Activated CD4-positive, alpha-beta memory T cell treated with anti-CD3 and anti-CD28 coated beads for 36 hours (primary cell): Measurements from ENCODE around the gene RFWD3. TPM values are rescaled to one million over a fixed set of nuclear protein-coding genes. Genes with fewer than 3 reads are reported as not detected.
"Not testable (repeated sequence)": the region's sequence is repeated elsewhere in the genome, so short reads cannot be mapped to it uniquely, and the experiment has no call there.

Experiments used
- CTCF ChIA-PET: fragments of 350-600 bp; sonication (Branson Sonifier 250); formaldehyde crosslinking; loops from one replicate; lab custom pipeline; 2021; ENCODE audit warnings: antibody characterized with exemption, inconsistent platforms; lab: Charles Lee
- POLR2A ChIA-PET: fragments of 350-600 bp; sonication (Branson Sonifier 250); formaldehyde crosslinking; loops from one replicate; lab custom pipeline; 2021; ENCODE audit warnings: antibody characterized with exemption; lab: Charles Lee
- DNase-seq: peaks from one replicate; pipeline ENCODE4 v3.0.0-alpha.2; 2020
- H3K27ac Mint-ChIP-seq: one replicate; pipeline ENCODE4 v1.8.0; 2021; ENCODE audit warnings: mixed read lengths
- H3K27me3 Mint-ChIP-seq: one replicate; pipeline ENCODE4 v1.8.0; 2021; ENCODE audit warnings: mixed read lengths
- H3K36me3 Mint-ChIP-seq: one replicate; pipeline ENCODE4 v1.8.0; 2021; ENCODE audit warnings: mixed read lengths
- H3K4me1 Mint-ChIP-seq: one replicate; pipeline ENCODE4 v1.8.0; 2021; ENCODE audit warnings: low read depth, mixed read lengths
- H3K4me3 Mint-ChIP-seq: one replicate; pipeline ENCODE4 v1.8.0; 2021; ENCODE audit warnings: mild to moderate bottlenecking, mixed read lengths
- H3K9me3 Mint-ChIP-seq: one replicate; pipeline ENCODE4 v1.8.0; 2021; ENCODE audit warnings: mixed read lengths
- intact Hi-C: fragments of 100-400 bp; cut with micrococcal nuclease; formaldehyde crosslinking; loops from one replicate; pipeline ENCODE4 v1.15.1; 2023
- total RNA-seq, 2 experiments: library from RNA; stranded (reverse); gene quantifications; one replicate each; pipeline ENCODE4 v1.2.3, GENCODE V29; 2021

RFWD3 gene
- total RNA-seq, 2 experiments from 2014 or later: 95.3 to 109 TPM

DNA sequence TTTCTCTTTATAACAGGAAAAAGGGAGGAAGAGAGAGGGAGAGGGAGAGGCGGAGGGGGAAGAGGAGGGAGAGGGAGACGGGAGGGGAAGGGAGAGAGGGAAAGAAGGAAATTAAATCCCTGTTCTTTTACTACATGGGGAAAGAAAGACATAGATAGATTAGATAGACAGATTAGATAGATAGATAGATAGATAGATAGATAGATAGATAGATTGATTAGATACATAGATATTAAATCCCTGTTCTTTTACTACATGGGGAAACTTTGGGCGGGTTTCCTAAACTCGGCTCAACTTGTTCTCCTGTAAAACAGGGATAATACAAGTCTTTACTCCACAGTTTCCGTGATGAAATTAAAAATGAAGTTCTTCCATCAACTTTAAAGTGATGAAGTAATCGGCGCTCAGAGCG, 661 bp downstream of the RFWD3 start:
- H3K9me3 Mint-ChIP-seq: no peaks in the 10 kb centered on the region
- intact Hi-C loops: loop anchor here (1.0 to 10.0 kb wide), 4 partner anchors 39 to 2001 kb away; partner anchors contain the start of genes GLG1, KARS1 and TERF2IP
- ChIA-PET POLR2A (interaction anchor here (1.0 to 4.3 kb wide), 9 partner anchors 9 to 444 kb away, joined by 3 to 43 read pairs (median 6); partner anchors contain the start of genes GLG1, MLKL and PSMD7), CTCF (interaction anchor here (1.2 kb wide), 1 partner anchor 11 kb away, joined by 5 read pairs; no protein-coding TSS in a partner anchor)
- peaks cover 40% of the 10 kb centered on the region for H3K36me3 Mint-ChIP-seq
- H3K4me3 Mint-ChIP-seq: peak overlapping the region; percentile 85
- H3K27ac Mint-ChIP-seq: peak overlapping the region; percentile 91
- no peak for DNase-seq
- peaks cover 43% of the 10 kb centered on the region for H3K4me1 Mint-ChIP-seq
- H3K27me3 Mint-ChIP-seq: no peaks in the 10 kb centered on the region

- no peak overlapping the region for H3K4me3 Mint-ChIP-seq
- intact Hi-C loops: loop anchor here (10.0 kb wide), 1 partner anchor 1996 kb away; no protein-coding TSS in a partner anchor
Measured at GRCh38 chr16:74661064-74661463, 5.6 kb downstream of the RFWD3 start.

GRCh38 chr16:74660383-74660782, 6.3 kb downstream of the RFWD3 start:
- ChIA-PET POLR2A (no interaction called here), CTCF (interaction anchor here (1.2 kb wide), 1 partner anchor 9 kb away, joined by 5 read pairs; no protein-coding TSS in a partner anchor)
- H3K27me3 Mint-ChIP-seq: no peaks in the 10 kb centered on the region
- no peak overlapping the region for H3K4me3 Mint-ChIP-seq
- DNase-seq: no peak
- no peak overlapping the region for H3K27ac Mint-ChIP-seq
- no peaks in the 10 kb centered on the region for H3K9me3 Mint-ChIP-seq
- intact Hi-C loops: loop anchor here (10.0 kb wide), 1 partner anchor 1996 kb away; no protein-coding TSS in a partner anchor
- H3K36me3 Mint-ChIP-seq: peaks cover 83% of the 10 kb centered on the region
- peaks cover 79% of the 10 kb centered on the region for H3K4me1 Mint-ChIP-seq

More at GRCh38 chr16:74661064-74661463, 5.6 kb downstream of the RFWD3 start:
- CTCF ChIA-PET: interaction anchor here (0.6 kb wide), 1 partner anchor 22 kb away, joined by 4 read pairs; no protein-coding TSS in a partner anchor
- no peak overlapping the region for H3K27ac Mint-ChIP-seq
- POLR2A ChIA-PET: interaction anchor here (1.0 kb wide), 1 partner anchor 35 kb away, joined by 4 read pairs; no protein-coding TSS in a partner anchor
- peaks cover 74% of the 10 kb centered on the region for H3K4me1 Mint-ChIP-seq
- no peaks in the 10 kb centered on the region for H3K9me3 Mint-ChIP-seq
- H3K27me3 Mint-ChIP-seq: no peaks in the 10 kb centered on the region
- DNase-seq: no peak
- peaks cover 79% of the 10 kb centered on the region for H3K36me3 Mint-ChIP-seq

DNA sequence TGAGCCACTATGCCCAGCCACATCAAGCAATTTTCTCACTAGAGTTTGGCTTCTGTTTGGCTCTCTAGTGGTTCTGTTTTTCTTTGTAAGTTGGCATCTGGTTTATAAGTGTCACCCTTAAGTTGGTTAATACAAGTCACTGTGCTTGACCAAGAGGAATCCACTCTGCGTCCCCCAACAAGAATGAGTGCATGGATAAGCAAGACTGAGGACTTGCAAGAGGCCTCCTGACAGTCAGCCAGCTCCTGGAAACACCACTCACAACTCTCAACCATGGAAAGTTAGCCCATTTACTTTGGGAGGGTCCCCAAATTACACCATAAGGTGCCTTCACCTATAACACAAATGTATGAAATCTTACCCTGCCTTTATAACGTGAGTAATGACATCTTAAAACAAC, 7.6 kb downstream of the RFWD3 start:
- intact Hi-C loops: no loop called here
- peak overlapping the region; percentile 8 for H3K4me3 Mint-ChIP-seq
- CTCF ChIA-PET: no interaction called here

DNA sequence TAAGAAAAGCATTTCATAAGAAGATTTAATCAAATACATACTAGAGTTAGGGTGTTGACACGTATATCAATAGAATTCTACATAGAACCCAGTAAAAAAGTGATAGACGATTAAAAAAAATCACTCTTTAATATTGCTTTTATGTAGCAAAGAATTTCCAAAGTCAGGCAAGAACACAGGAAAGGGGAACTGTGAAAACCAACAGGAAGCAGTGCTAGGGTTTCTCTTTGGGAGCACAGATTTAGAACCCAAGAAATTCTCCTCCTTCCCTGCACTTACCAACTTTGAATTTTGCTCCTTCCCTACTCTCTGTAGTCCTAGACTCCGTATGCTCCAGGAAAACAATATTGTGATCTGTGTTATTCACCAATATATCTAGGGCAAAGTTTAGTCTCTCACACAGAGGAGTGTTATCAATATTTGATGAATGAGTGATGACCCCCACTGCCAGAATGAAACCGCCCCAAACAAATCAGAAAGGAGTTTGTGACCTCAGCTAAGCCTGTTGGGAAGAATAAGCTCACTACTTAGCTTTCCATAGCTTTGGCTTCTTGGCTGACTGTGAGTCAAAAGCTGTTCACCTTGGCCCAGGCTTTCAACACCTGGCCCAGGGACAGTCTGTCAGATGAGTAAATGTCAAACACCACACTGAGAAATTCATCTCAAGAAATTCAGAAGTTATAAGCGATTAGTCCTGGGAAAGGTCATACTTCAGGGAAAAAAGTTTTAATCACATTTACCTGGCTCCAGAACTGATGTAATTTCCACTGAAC, 8.6 kb downstream of the RFWD3 start:
- CTCF ChIA-PET: no interaction called here
- H3K4me1 Mint-ChIP-seq: peaks cover 73% of the 10 kb centered on the region
- intact Hi-C loops: no loop called here
- peak overlapping the region; percentile 29 for H3K27ac Mint-ChIP-seq
- POLR2A ChIA-PET: interaction anchor here (0.6 to 1.2 kb wide), 2 partner anchors 9 to 363 kb away, joined by 3 read pairs; partner anchors contain the start of gene RFWD3
- H3K36me3 Mint-ChIP-seq: peaks cover 64% of the 10 kb centered on the region
- H3K27me3 Mint-ChIP-seq: no peaks in the 10 kb centered on the region
- H3K4me3 Mint-ChIP-seq: no peak overlapping the region
- no peak for DNase-seq
- H3K9me3 Mint-ChIP-seq: no peaks in the 10 kb centered on the region

More for the DNA sequence above, 7.6 kb downstream of the RFWD3 start:
- DNase-seq: no peak
- Mint-ChIP-seq H3K27me3 (no peaks in the 10 kb centered on the region), H3K27ac (no peak overlapping the region), H3K36me3 (peaks cover 70% of the 10 kb centered on the region), H3K4me1 (peaks cover 80% of the 10 kb centered on the region), H3K9me3 (no peaks in the 10 kb centered on the region)
- POLR2A ChIA-PET: no interaction called here

GRCh38 chr16:74654536-74655050, 12.1 kb downstream of the RFWD3 start:
- H3K9me3 Mint-ChIP-seq: no peaks in the 10 kb centered on the region
- peaks cover 57% of the 10 kb centered on the region for H3K4me1 Mint-ChIP-seq
- H3K4me3 Mint-ChIP-seq: no peak overlapping the region
- no peak overlapping the region for H3K27ac Mint-ChIP-seq
- intact Hi-C loops: no loop called here
- no peaks in the 10 kb centered on the region for H3K27me3 Mint-ChIP-seq
- ChIA-PET POLR2A (interaction anchor here (1.7 kb wide), 1 partner anchor 12 kb away, joined by 5 read pairs; the partner anchor contains the start of gene RFWD3), CTCF (interaction anchor here (0.9 to 1.5 kb wide), 3 partner anchors 9 to 32 kb away, joined by 3 to 5 read pairs (median 4); partner anchors contain the start of gene RFWD3)
- DNase-seq: no peak
- peaks cover 55% of the 10 kb centered on the region for H3K36me3 Mint-ChIP-seq

DNA sequence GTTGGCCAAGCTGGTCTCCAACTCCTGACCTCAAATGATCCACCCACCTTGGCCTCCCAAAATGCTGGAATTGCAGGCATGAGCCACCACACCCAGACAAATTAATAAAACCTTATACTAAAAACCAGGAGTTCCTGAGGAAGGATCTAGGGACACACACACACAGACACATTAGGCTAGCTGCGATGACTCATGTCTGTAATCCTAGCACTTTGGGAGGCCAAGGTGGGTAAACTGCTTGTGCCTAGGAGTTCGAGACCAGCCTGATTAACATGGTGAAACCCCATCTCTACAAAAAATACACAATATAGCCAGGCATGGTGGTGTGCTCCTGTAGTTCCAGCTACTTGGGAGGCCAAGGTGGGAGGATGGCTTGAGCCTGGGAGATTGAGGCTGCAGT, 13.8 kb downstream of the RFWD3 start:
- H3K4me3 Mint-ChIP-seq, DNase-seq, H3K27ac Mint-ChIP-seq, intact Hi-C loops, H3K27me3 Mint-ChIP-seq, H3K9me3 Mint-ChIP-seq: not testable (repeated sequence)
- Mint-ChIP-seq H3K36me3 (peaks cover 52% of the 10 kb centered on the region), H3K4me1 (peaks cover 42% of the 10 kb centered on the region)
- ChIA-PET POLR2A (interaction anchor here (2.2 kb wide), 1 partner anchor 12 kb away, joined by 9 read pairs; no protein-coding TSS in a partner anchor), CTCF (interaction anchor here (0.6 to 2.0 kb wide), 3 partner anchors 11 to 172 kb away, joined by 3 to 7 read pairs (median 6); partner anchors contain the start of gene RFWD3)

DNA sequence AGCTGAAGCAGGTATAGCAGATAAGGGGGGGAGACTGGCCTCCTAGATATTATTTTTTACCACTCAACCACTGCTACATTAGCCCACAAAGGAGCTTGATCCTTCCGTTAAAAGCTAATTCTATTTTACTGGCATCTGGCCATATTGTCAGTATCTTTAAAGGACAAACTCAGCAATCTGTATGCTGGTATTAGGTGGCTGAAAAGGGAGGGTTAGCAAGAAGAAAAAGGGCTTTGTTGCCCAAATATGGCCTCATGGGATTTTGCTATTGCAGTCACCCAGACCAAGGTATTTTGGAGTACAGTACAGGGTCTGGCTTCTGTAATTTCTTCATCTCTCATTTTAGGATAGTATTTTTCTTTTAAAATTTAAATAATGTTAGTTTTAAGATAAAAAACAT, 14.4 kb downstream of the RFWD3 start:
- no peaks in the 10 kb centered on the region for H3K9me3 Mint-ChIP-seq
- H3K4me1 Mint-ChIP-seq: peaks cover 38% of the 10 kb centered on the region
- H3K27me3 Mint-ChIP-seq: no peaks in the 10 kb centered on the region
- DNase-seq: no peak
- H3K36me3 Mint-ChIP-seq: peaks cover 48% of the 10 kb centered on the region
- no peak overlapping the region for H3K4me3 Mint-ChIP-seq
- ChIA-PET CTCF (interaction anchor here (0.6 to 2.5 kb wide), 12 partner anchors 8 to 172 kb away, joined by 3 to 12 read pairs (median 4); partner anchors contain the start of gene RFWD3), POLR2A (interaction anchor here (0.6 to 2.2 kb wide), 2 partner anchors 13 to 53 kb away, joined by 3 to 9 read pairs; no protein-coding TSS in a partner anchor)
- H3K27ac Mint-ChIP-seq: no peak overlapping the region
- intact Hi-C loops: no loop called here

DNA sequence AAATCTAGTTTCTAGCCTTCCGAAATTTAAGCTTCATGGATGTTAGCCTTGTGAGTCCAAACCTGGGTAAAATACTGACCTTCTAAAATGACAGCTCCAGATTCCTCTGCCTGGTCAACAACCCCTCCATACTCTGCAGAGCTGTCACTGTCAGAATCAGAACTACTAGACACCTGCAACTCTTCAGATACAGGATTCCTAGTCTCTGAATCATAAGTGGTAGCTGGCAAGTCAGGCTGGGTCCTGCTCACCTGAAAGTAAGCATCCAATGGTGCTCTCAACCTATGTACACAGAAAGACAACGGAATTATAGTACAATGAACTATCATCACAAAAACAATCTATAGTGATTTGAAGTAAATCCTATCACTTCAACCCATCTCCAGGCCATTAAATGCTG, 14.8 kb downstream of the RFWD3 start:
- peaks cover 34% of the 10 kb centered on the region for H3K4me1 Mint-ChIP-seq
- H3K27me3 Mint-ChIP-seq: no peaks in the 10 kb centered on the region
- no peak overlapping the region for H3K4me3 Mint-ChIP-seq
- H3K36me3 Mint-ChIP-seq: peaks cover 46% of the 10 kb centered on the region
- intact Hi-C loops: no loop called here
- no peaks in the 10 kb centered on the region for H3K9me3 Mint-ChIP-seq
- H3K27ac Mint-ChIP-seq: no peak overlapping the region
- ChIA-PET POLR2A (interaction anchor here (0.6 to 2.2 kb wide), 2 partner anchors 13 to 53 kb away, joined by 3 to 9 read pairs; no protein-coding TSS in a partner anchor), CTCF (interaction anchor here (0.6 to 2.5 kb wide), 13 partner anchors 8 to 172 kb away, joined by 3 to 12 read pairs (median 4); partner anchors contain the start of gene RFWD3)
- no peak for DNase-seq

DNA sequence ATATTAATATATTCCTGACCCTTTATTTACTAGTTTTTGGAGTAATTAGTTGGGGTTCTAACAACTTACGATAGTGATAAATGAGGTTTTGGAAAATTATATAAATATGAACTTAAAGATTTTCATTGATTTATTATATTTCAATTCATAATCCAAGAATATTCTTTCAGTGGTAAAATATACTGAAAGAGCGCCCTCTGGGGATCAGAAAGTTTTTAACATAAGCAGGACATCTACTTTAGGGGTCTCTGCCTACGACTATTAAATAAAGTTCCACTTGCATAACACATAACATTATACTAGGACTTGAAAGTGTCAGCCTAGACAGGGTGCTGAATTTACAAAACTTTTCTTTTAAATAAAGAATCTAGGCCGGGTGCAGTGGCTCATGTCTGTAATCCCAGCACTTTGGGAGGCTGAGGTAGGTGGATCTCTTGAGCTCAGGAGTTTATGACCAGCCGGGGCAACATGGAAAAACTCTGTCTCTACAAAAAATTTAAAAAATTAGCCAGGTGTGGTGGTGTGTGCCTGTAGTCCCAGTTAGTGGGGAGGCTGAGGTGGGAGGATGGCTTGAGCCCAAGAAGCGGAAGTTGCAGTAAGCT, 15.6 kb downstream of the RFWD3 start:
- H3K4me1 Mint-ChIP-seq: peaks cover 30% of the 10 kb centered on the region
- CTCF ChIA-PET: interaction anchor here (0.9 to 2.5 kb wide), 11 partner anchors 9 to 61 kb away, joined by 3 to 12 read pairs (median 5); partner anchors contain the start of gene RFWD3
- no peaks in the 10 kb centered on the region for H3K27me3 Mint-ChIP-seq
- H3K4me3 Mint-ChIP-seq: no peak overlapping the region
- no peaks in the 10 kb centered on the region for H3K9me3 Mint-ChIP-seq
- intact Hi-C loops: no loop called here
- DNase-seq: no peak
- peaks cover 42% of the 10 kb centered on the region for H3K36me3 Mint-ChIP-seq
- POLR2A ChIA-PET: interaction anchor here (2.2 kb wide), 1 partner anchor 14 kb away, joined by 9 read pairs; no protein-coding TSS in a partner anchor
- no peak overlapping the region for H3K27ac Mint-ChIP-seq

GRCh38 chr16:74649839-74650504, 16.7 kb downstream of the RFWD3 start:
- Mint-ChIP-seq H3K27ac (no peak overlapping the region), H3K36me3 (peaks cover 35% of the 10 kb centered on the region), H3K4me3 (no peak overlapping the region), H3K27me3 (no peaks in the 10 kb centered on the region), H3K9me3 (no peaks in the 10 kb centered on the region), H3K4me1 (peaks cover 24% of the 10 kb centered on the region)
- DNase-seq: no peak
- intact Hi-C loops: no loop called here
- ChIA-PET POLR2A (no interaction called here), CTCF (interaction anchor here (0.6 to 2.5 kb wide), 4 partner anchors 15 to 23 kb away, joined by 3 to 12 read pairs (median 3); no protein-coding TSS in a partner anchor)
